IMR-90 (cell line): ENCODE results near the gene KCNMA1. TPM values are rescaled to one million over a fixed set of nuclear protein-coding genes. Genes with fewer than 3 reads are reported as not detected.

Experiments
- ATAC-seq: fragments of 200-7000 bp; cut with Tn5 transposase; 2 replicates; pipeline ENCODE4 v1.9.1; 2020; ENCODE audit warnings: low read depth, mild to moderate bottlenecking, moderate library complexity
- BruUV-seq: library from RNA; stranded (reverse); fragments of 400-500 nt; replicated peaks from 2 replicates; lab custom pipeline; 2021; lab: Mats Ljungman, UMichigan
- CTCF ChIA-PET: fragments of 300-600 bp; formaldehyde crosslinking; extraction: SDS; loops from one replicate; lab custom pipeline; 2021; ENCODE audit warnings: antibody characterized with exemption; lab: Yijun Ruan, JAX
- POLR2A ChIA-PET: fragments of 300-600 bp; sonication (Branson Sonifier 250); formaldehyde crosslinking; loops from one replicate; lab custom pipeline; 2022; ENCODE audit warnings: antibody characterized with exemption; ENCODE audit not compliant: unreplicated experiment; lab: Charles Lee
- DNase-seq: peaks from one replicate; pipeline ENCODE4 v3.0.0; 2013
- H2AFZ ChIP-seq: replicated peaks from 2 replicates; pipeline ENCODE3; 2013; ENCODE audit warnings: low read length, mild to moderate bottlenecking; ENCODE audit not compliant: poor library complexity
- H2AK5ac ChIP-seq: 2 replicates; pipeline ENCODE4 v1.6.1; 2013; ENCODE audit warnings: low read depth, low read length, inconsistent platforms
- H2AK9ac ChIP-seq: replicated peaks from 2 replicates; pipeline ENCODE3; 2013; ENCODE audit warnings: mild to moderate bottlenecking, low read depth, low read length, moderate library complexity; ENCODE audit not compliant: poor library complexity
- H2BK120ac ChIP-seq: 2 replicates; pipeline ENCODE4 v1.6.1; 2013; ENCODE audit warnings: low read depth, low read length, inconsistent platforms
- H2BK15ac ChIP-seq: 3 replicates; pipeline ENCODE4 v1.6.1; 2013; ENCODE audit warnings: low read depth, low read length, inconsistent platforms
- H2BK20ac ChIP-seq: 2 replicates; pipeline ENCODE4 v1.6.1; 2013; ENCODE audit warnings: low read depth, mild to moderate bottlenecking, inconsistent platforms, low read length, moderate library complexity
- H2BK5ac ChIP-seq: 2 replicates; pipeline ENCODE4 v1.6.1; 2013; ENCODE audit warnings: mild to moderate bottlenecking, low read depth, low read length, inconsistent platforms; ENCODE audit not compliant: poor library complexity, severe bottlenecking
- H3K14ac ChIP-seq: replicated peaks from 2 replicates; pipeline ENCODE4 v1.6.1; 2013; ENCODE audit warnings: low read depth, low read length, inconsistent platforms
- H3K18ac ChIP-seq: 2 replicates; pipeline ENCODE4 v1.6.1; 2013; ENCODE audit warnings: low read depth, low read length, control low read depth
- H3K23ac ChIP-seq: 2 replicates; pipeline ENCODE4 v1.6.1; 2013; ENCODE audit warnings: low read depth, low read length, inconsistent platforms
- H3K27ac ChIP-seq: 2 replicates; pipeline ENCODE4 v1.5.1; 2013; ENCODE audit warnings: mild to moderate bottlenecking, control low read depth, low read length; ENCODE audit not compliant: insufficient read depth
- H3K27me3 ChIP-seq: 2 replicates; pipeline ENCODE4 v1.6.1; 2013; ENCODE audit warnings: low read length; ENCODE audit not compliant: control insufficient read depth, insufficient read depth
- H3K36me3 ChIP-seq: 2 replicates; pipeline ENCODE4 v1.6.1; 2013; ENCODE audit warnings: low read length, mixed read lengths; ENCODE audit not compliant: control insufficient read depth, insufficient read depth
- H3K4ac ChIP-seq: 2 replicates; pipeline ENCODE4 v1.6.1; 2013; ENCODE audit warnings: low read depth, low read length, inconsistent platforms
- H3K4me1 ChIP-seq: 2 replicates; pipeline ENCODE4 v1.6.1; 2013; ENCODE audit warnings: low read length, mixed read lengths; ENCODE audit not compliant: control insufficient read depth, insufficient read depth
- H3K4me2 ChIP-seq: 2 replicates; pipeline ENCODE4 v1.6.1; 2013; ENCODE audit warnings: low read depth, mild to moderate bottlenecking, control low read depth, low read length, moderate library complexity
- H3K4me3 ChIP-seq: 2 replicates; pipeline ENCODE4 v1.5.1; 2013; ENCODE audit warnings: low read depth, mild to moderate bottlenecking, control low read depth, low read length, moderate library complexity; ENCODE audit not compliant: insufficient read depth
- H3K56ac ChIP-seq: 2 replicates; pipeline ENCODE4 v1.6.1; 2013; ENCODE audit warnings: low read length, inconsistent platforms; ENCODE audit not compliant: insufficient read depth; ENCODE audit errors: extremely low read depth
- H3K79me1 ChIP-seq, 2 experiments: 2 replicates each; pipeline ENCODE4 v1.6.1; 2013; ENCODE audit warnings: low read length in 2 of 2, inconsistent platforms in 1 of 2, low read depth in 1 of 2
- H3K9ac ChIP-seq: 2 replicates; pipeline ENCODE4 v1.6.1; 2013; ENCODE audit warnings: low read depth, low read length, control low read depth
- H3K9me1 ChIP-seq: 2 replicates; pipeline ENCODE4 v1.6.1; 2013; ENCODE audit warnings: low read length, inconsistent platforms; ENCODE audit not compliant: insufficient read depth
- H3K9me3 ChIP-seq: 2 replicates; pipeline ENCODE4 v1.6.1; 2013; ENCODE audit warnings: low read length; ENCODE audit not compliant: control insufficient read depth, insufficient read depth
- H4K20me1 ChIP-seq: 2 replicates; pipeline ENCODE4 v1.6.1; 2013; ENCODE audit warnings: low read length, inconsistent platforms; ENCODE audit not compliant: insufficient read depth
- H4K5ac ChIP-seq: 2 replicates; pipeline ENCODE4 v1.6.1; 2013; ENCODE audit warnings: mild to moderate bottlenecking, low read depth, low read length, control low read depth
- H4K8ac ChIP-seq, 2 experiments: 2 replicates each; pipeline ENCODE4 v1.6.1; 2013; ENCODE audit warnings: low read depth in 2 of 2, low read length in 2 of 2, control low read depth in 1 of 2, inconsistent platforms in 1 of 2
- H4K91ac ChIP-seq: 2 replicates; pipeline ENCODE4 v1.6.1; 2013; ENCODE audit warnings: low read depth, low read length, inconsistent platforms; ENCODE audit not compliant: insufficient read depth
- CEBPB ChIP-seq: IDR thresholded peaks from 2 replicates; pipeline ENCODE4 v1.6.1; 2012; ENCODE audit warnings: low read depth, low read length, improper control_type of control experiment
- ELK1 ChIP-seq: fragments of 150-350 bp; IDR thresholded peaks from 2 replicates; pipeline ENCODE4 v1.6.1; 2016; ENCODE audit warnings: low read depth, mild to moderate bottlenecking, low read length, moderate library complexity, borderline replicate concordance
- MXI1 ChIP-seq: IDR thresholded peaks from 2 replicates; pipeline ENCODE4 v1.6.1; 2012; ENCODE audit warnings: low read depth, mild to moderate bottlenecking, low read length, moderate library complexity, borderline replicate concordance
- POLR2A ChIP-seq: IDR thresholded peaks from 2 replicates; pipeline ENCODE4 v1.6.1; 2012; ENCODE audit warnings: mild to moderate bottlenecking, low read depth, low read length
- RAD21 ChIP-seq: IDR thresholded peaks from 2 replicates; pipeline ENCODE4 v1.6.1; 2012; ENCODE audit warnings: low read length, improper control_type of control experiment
- RCOR1 ChIP-seq: IDR thresholded peaks from 2 replicates; pipeline ENCODE4 v1.6.1; 2012; ENCODE audit warnings: mild to moderate bottlenecking, low read length, improper control_type of control experiment; ENCODE audit not compliant: insufficient replicate concordance
- RFX5 ChIP-seq: IDR thresholded peaks from 2 replicates; pipeline ENCODE4 v1.8.0; 2012; ENCODE audit warnings: low read depth, mild to moderate bottlenecking, low read length, moderate library complexity
- WGBS, 2 experiments: methylation state at CpG; one replicate each; pipeline versions ENCODE4 v1.1.5 to v1.1.7; 2013; ENCODE audit warnings: missing lambda C conversion rate in 2 of 2; ENCODE audit not compliant: insufficient read length in 1 of 2; ENCODE audit errors: extremely low coverage in 2 of 2; 5-methylcytosine and 5-hydroxymethylcytosine counted together
- dilution Hi-C: fragments of 300-500 bp; cut with HindIII; formaldehyde crosslinking; loops from one replicate; pipeline ENCODE4 v1.14.3; 2018; ENCODE audit warnings: low sequenced_read_pairs; ENCODE audit not compliant: unreplicated experiment
- in situ Hi-C: fragments of 300-500 bp; cut with MboI; formaldehyde crosslinking; loops from 3 replicates; pipeline ENCODE4 v1.14.3; 2019; ENCODE audit warnings: low sequenced_read_pairs, inconsistent platforms, mixed read lengths
- intact Hi-C: fragments of 100-400 bp; cut with micrococcal nuclease; formaldehyde crosslinking; loops from 2 replicates; pipeline ENCODE4 v1.10.0; 2022
- polyA plus RNA-seq, 3 experiments: library from polyadenylated mRNA; depleted of rRNA; stranded (reverse); fragments of >200 nt; gene quantifications; 2 replicates each; pipeline ENCODE4 v1.2.3, GENCODE V29; 2012; ENCODE audit warnings: low replicate concordance in 1 of 3
- total RNA-seq: library from RNA; depleted of rRNA; stranded (reverse); fragments of >200 nt; gene quantifications from 2 replicates; pipeline ENCODE4 v1.2.3, GENCODE V29; 2012
- TF ChIP-seq, protein P1 (sequence below): fragments of 150-350 bp; IDR thresholded peaks from 2 replicates; pipeline ENCODE4 v1.6.1; 2017; ENCODE audit warnings: mild to moderate bottlenecking, antibody characterized with exemption, low read length, low read depth

KCNMA1 gene
- total and polyA plus RNA-seq, 2 of the 4 experiments (the other 2 are of a cell fraction) = 25.6 to 29.6 TPM

- peak overlapping the region; percentile 35; the same call in 1 of the 3 replicates for H2BK15ac ChIP-seq
- peak overlapping the region; percentile 9 for H4K5ac ChIP-seq
- DNase-seq (peak; percentile 51), ATAC-seq (no peak)
- ChIA-PET CTCF (interaction anchor here (1.2 to 1.3 kb wide), 2 partner anchors 45 to 147 kb away, joined by 3 to 4 read pairs; no protein-coding TSS in a partner anchor), POLR2A (no interaction called here)
- H2BK120ac ChIP-seq = peak overlapping the region; percentile 60
- no peak overlapping the region for H2AFZ ChIP-seq
- dilution Hi-C loops (no loop called here), in situ Hi-C loops (no loop called here), intact Hi-C loops (no loop called here)
- peak overlapping the region; percentile 52; the same call in 1 of the 2 replicates for H2AK5ac ChIP-seq
- H4K20me1 ChIP-seq = no peaks in the 10 kb centered on the region
- H3K36me3 ChIP-seq = no peaks in the 10 kb centered on the region
- no peak overlapping the region for H3K4me3 ChIP-seq
- TF ChIP-seq RAD21 (no peak), MXI1 (no peak), POLR2A (no peak), CEBPB (peak; percentile 90), RCOR1 (no peak), RFX5 (no peak), ELK1 (no peak)
- TF ChIP-seq, protein P1, sequence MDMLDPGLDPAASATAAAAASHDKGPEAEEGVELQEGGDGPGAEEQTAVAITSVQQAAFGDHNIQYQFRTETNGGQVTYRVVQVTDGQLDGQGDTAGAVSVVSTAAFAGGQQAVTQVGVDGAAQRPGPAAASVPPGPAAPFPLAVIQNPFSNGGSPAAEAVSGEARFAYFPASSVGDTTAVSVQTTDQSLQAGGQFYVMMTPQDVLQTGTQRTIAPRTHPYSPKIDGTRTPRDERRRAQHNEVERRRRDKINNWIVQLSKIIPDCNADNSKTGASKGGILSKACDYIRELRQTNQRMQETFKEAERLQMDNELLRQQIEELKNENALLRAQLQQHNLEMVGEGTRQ = no peak
- WGBS, 2 experiments = no CpG with 5 or more reads among the region's 1 CpG
- peaks cover 16% of the 10 kb centered on the region for H3K4me1 ChIP-seq
- H3K79me1 ChIP-seq = no peaks in the 10 kb centered on the region
- BruUV-seq = no TSS peak
- H4K8ac ChIP-seq = peak overlapping the region in 1 of 2 experiments; percentile 63; a peak in 2 of 4 replicates
- H3K9me3 ChIP-seq = no peaks in the 10 kb centered on the region
- H3K56ac ChIP-seq = no peak overlapping the region
- no peak overlapping the region for H2AK9ac ChIP-seq
- H3K27ac ChIP-seq = no peak overlapping the region; the same call in 1 of the 2 replicates
- H3K4me2 ChIP-seq = peak overlapping the region; percentile 36; the same call in 1 of the 2 replicates
- peak overlapping the region; percentile 43; the same call in 1 of the 2 replicates for H3K23ac ChIP-seq
- peaks cover 8% of the 10 kb centered on the region for H3K9me1 ChIP-seq
- no peaks in the 10 kb centered on the region for H3K27me3 ChIP-seq
- peak overlapping the region; percentile 58 for H3K18ac ChIP-seq
- H4K91ac ChIP-seq = peak overlapping the region; percentile 73
- H3K9ac ChIP-seq = no peak overlapping the region
- peak overlapping the region; percentile 36; the same call in 1 of the 2 replicates for H3K14ac ChIP-seq
- H2BK20ac ChIP-seq = peak overlapping the region; percentile 53; the same call in 1 of the 2 replicates
- no peak overlapping the region for H2BK5ac ChIP-seq
- peak overlapping the region; percentile 27; the same call in 1 of the 2 replicates for H3K4ac ChIP-seq
These were observed 391.7 kb downstream of the KCNMA1 start for GRCh38 chr10:77245953-77246352.
